Fibroblast of lung (primary cell): Measurements from ENCODE around the gene VAV2. TPM values are rescaled to one million over a fixed set of nuclear protein-coding genes. Genes with fewer than 3 reads are reported as not detected.

Source experiments
- DNase-seq, 2 donors: peaks; one replicate each; pipeline versions ENCODE4 v3.0.0 to v3.0.0-alpha.2; 2010; ENCODE audit warnings: low read depth in 2 of 2
- H2AFZ ChIP-seq: 2 replicates; pipeline ENCODE4 v1.5.1; 2012; ENCODE audit warnings: low read length, control low read depth, inconsistent platforms
- H3K27ac ChIP-seq: 2 replicates; pipeline ENCODE4 v1.5.1; 2011; ENCODE audit warnings: low read length, control low read depth; ENCODE audit not compliant: insufficient read depth
- H3K27me3 ChIP-seq: 2 replicates; pipeline ENCODE4 v1.5.1; 2011; ENCODE audit warnings: mild to moderate bottlenecking, low read length; ENCODE audit not compliant: control insufficient read depth, insufficient read depth
- H3K36me3 ChIP-seq: 2 replicates; pipeline ENCODE4 v1.5.1; 2011; ENCODE audit warnings: low read length; ENCODE audit not compliant: control insufficient read depth, insufficient read depth
- H3K4me1 ChIP-seq: 2 replicates; pipeline ENCODE4 v1.5.1; 2011; ENCODE audit warnings: low read length; ENCODE audit not compliant: control insufficient read depth, insufficient read depth; ENCODE audit errors: extremely low read depth
- H3K4me2 ChIP-seq: 2 replicates; pipeline ENCODE4 v1.5.1; 2011; ENCODE audit warnings: low read length, control low read depth; ENCODE audit not compliant: insufficient read depth; ENCODE audit errors: extremely low read depth
- H3K4me3 ChIP-seq, 4 experiments: fragments of 200-600 bp in 1 of 4; sonication (generic) in 1 of 4; replicated peaks in 1 of 4; 2 replicates each; pipeline ENCODE4 v1.5.1; 2011 to 2016; ENCODE audit warnings: low read length in 4 of 4, low read depth in 3 of 4, mild to moderate bottlenecking in 3 of 4, control low read depth in 2 of 4, inconsistent platforms in 1 of 4, mixed read lengths in 1 of 4; ENCODE audit not compliant: insufficient read depth in 1 of 4; ENCODE audit errors: control extremely low read depth in 1 of 4
- H3K79me2 ChIP-seq: 2 replicates; pipeline ENCODE4 v1.5.1; 2012; ENCODE audit warnings: mild to moderate bottlenecking, low read length, inconsistent platforms; ENCODE audit not compliant: control insufficient read depth, insufficient read depth
- H3K9ac ChIP-seq: 2 replicates; pipeline ENCODE4 v1.5.1; 2011; ENCODE audit warnings: mild to moderate bottlenecking, low read length, control low read depth; ENCODE audit not compliant: insufficient read depth
- H3K9me3 ChIP-seq: 2 replicates; pipeline ENCODE4 v1.5.1; 2012; ENCODE audit warnings: low read depth, low read length; ENCODE audit not compliant: control insufficient read depth, insufficient read depth
- H4K20me1 ChIP-seq: 2 replicates; pipeline ENCODE4 v1.5.1; 2011; ENCODE audit warnings: low read length; ENCODE audit not compliant: control insufficient read depth, insufficient read depth; ENCODE audit errors: extremely low read depth
- EZH2 ChIP-seq: IDR thresholded peaks from 2 replicates; pipeline ENCODE4 v1.5.1; 2012; ENCODE audit warnings: low read length, control low read depth, mild to moderate bottlenecking; ENCODE audit errors: missing control alignments
- polyA plus RNA-seq, 2 donors: library from polyadenylated mRNA; depleted of rRNA in 1 of 2; stranded (reverse) in 1 of 2; unstranded in 1 of 2; fragments of >200 nt; gene quantifications; 2 replicates each; pipeline ENCODE4 v1.2.1, GENCODE V29; 2011 to 2012; ENCODE audit warnings: missing spikeins in 1 of 2
- total RNA-seq: library from RNA; depleted of rRNA; stranded (reverse); fragments of >200 nt; gene quantifications from 2 replicates; pipeline ENCODE4 v1.2.1, GENCODE V29; 2014
- TF ChIP-seq, protein P1 (sequence below), 2 donors: IDR thresholded peaks in 1 of 2; conservative IDR thresholded peaks in 1 of 2; 1 replicate in 1 of 2; 2 replicates in 1 of 2; pipeline ENCODE4 v1.5.1; 2011 to 2012; ENCODE audit warnings: low read length in 2 of 2, control low read depth in 1 of 2, inconsistent platforms in 1 of 2, low read depth in 1 of 2, mild to moderate bottlenecking in 1 of 2

VAV2 gene
- total and polyA plus RNA-seq, 2 donors (not counting 1 experiment from before 2014, with no cell fraction given) = 13.7 to 17.7 TPM

DNA sequence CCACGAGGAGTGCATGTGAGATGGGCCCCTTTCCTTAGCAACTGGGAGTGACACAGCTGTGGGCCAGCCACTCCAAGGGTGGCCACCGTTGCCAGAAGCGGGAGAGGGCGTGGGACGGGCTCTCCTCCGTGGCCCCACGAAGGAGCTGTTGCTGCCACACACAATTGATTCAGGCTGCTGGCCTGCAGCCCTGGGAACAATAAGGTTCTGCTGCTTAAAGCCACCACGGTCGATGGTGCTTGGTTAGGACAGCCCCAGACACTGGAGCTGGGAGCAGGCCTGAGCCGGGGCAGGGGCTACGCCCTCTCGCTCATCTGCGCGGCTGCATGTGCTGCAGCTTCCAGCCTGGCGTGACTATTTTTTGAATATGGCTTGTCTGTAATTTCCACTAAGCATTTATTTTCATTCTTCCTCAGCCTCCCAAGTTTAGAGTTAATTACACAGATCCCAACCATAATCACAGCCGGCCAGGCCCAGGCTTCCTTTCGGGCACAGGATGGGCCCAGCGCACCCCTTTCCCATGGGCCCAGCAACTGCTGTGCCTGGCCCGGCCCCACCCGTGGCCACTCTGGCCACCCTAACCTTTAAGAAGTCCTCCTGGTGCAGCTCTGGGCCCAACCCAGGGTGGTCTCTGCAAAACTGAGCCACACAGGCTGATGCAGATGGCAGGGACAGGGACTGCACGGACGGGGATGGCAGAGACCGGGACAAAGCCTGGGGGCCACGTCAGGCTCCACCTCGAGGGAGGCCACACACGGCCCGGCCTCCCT, 49.7 kb downstream of the VAV2 start:
- H3K9ac ChIP-seq = no peak overlapping the region
- H3K79me2 ChIP-seq = peaks cover 17% of the 10 kb centered on the region
- peaks cover under 1% of the 10 kb centered on the region for H3K36me3 ChIP-seq
- H4K20me1 ChIP-seq = no peaks in the 10 kb centered on the region
- H3K4me2 ChIP-seq = no peak overlapping the region
- no peak overlapping the region for H3K27ac ChIP-seq
- no peaks in the 10 kb centered on the region for H3K27me3 ChIP-seq
- no peak for DNase-seq
- TF ChIP-seq, protein P1, sequence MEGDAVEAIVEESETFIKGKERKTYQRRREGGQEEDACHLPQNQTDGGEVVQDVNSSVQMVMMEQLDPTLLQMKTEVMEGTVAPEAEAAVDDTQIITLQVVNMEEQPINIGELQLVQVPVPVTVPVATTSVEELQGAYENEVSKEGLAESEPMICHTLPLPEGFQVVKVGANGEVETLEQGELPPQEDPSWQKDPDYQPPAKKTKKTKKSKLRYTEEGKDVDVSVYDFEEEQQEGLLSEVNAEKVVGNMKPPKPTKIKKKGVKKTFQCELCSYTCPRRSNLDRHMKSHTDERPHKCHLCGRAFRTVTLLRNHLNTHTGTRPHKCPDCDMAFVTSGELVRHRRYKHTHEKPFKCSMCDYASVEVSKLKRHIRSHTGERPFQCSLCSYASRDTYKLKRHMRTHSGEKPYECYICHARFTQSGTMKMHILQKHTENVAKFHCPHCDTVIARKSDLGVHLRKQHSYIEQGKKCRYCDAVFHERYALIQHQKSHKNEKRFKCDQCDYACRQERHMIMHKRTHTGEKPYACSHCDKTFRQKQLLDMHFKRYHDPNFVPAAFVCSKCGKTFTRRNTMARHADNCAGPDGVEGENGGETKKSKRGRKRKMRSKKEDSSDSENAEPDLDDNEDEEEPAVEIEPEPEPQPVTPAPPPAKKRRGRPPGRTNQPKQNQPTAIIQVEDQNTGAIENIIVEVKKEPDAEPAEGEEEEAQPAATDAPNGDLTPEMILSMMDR (conservative IDR thresholded peaks at IDR 0.05 in 1 of 2, IDR thresholded peaks at IDR 0.05 in 1 of 2; ENCODE audit: low read depth in 1 of 2, low read length in 2 of 2) = no peak
- TF ChIP-seq EZH2 = no peak
- no peak overlapping the region for H2AFZ ChIP-seq
- H3K4me1 ChIP-seq = peaks cover 4% of the 10 kb centered on the region
- no peak overlapping the region for H3K4me3 ChIP-seq
- no peaks in the 10 kb centered on the region for H3K9me3 ChIP-seq

DNA sequence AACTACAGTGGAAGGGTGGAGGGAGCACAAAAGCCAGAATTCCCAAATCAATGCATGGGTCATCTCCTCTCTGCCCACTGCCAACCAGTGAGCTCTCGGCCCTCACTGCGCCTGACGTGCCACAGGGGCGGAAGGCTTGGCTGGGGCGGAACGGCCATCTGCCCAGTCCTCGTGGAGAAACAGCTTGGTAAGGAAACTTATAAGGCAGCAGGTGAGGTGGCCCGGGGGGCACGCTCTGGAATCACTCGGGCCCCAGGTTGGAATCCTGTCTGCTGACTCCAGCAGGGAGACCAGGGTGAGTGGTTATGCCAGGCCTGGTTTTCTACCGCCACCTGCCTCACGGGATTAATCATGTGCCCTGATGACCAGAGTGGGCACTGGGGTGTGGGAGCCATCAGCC, 52.3 kb downstream of the VAV2 start:
- H3K4me2 ChIP-seq = no peak overlapping the region
- no peaks in the 10 kb centered on the region for H4K20me1 ChIP-seq
- TF ChIP-seq, protein P1 (conservative IDR thresholded peaks at IDR 0.05 in 1 of 2, IDR thresholded peaks at IDR 0.05 in 1 of 2; ENCODE audit: low read depth in 1 of 2, low read length in 2 of 2) = no peak
- no peak for TF ChIP-seq EZH2
- no peaks in the 10 kb centered on the region for H3K27me3 ChIP-seq
- H3K4me3 ChIP-seq = no peak overlapping the region
- H3K27ac ChIP-seq = no peak overlapping the region
- no peak overlapping the region for H3K9ac ChIP-seq
- no peak for DNase-seq
- H2AFZ ChIP-seq = no peak overlapping the region
- H3K4me1 ChIP-seq = peaks cover 12% of the 10 kb centered on the region
- H3K36me3 ChIP-seq = peaks cover 5% of the 10 kb centered on the region
- peaks cover 10% of the 10 kb centered on the region for H3K79me2 ChIP-seq
- no peaks in the 10 kb centered on the region for H3K9me3 ChIP-seq

DNA sequence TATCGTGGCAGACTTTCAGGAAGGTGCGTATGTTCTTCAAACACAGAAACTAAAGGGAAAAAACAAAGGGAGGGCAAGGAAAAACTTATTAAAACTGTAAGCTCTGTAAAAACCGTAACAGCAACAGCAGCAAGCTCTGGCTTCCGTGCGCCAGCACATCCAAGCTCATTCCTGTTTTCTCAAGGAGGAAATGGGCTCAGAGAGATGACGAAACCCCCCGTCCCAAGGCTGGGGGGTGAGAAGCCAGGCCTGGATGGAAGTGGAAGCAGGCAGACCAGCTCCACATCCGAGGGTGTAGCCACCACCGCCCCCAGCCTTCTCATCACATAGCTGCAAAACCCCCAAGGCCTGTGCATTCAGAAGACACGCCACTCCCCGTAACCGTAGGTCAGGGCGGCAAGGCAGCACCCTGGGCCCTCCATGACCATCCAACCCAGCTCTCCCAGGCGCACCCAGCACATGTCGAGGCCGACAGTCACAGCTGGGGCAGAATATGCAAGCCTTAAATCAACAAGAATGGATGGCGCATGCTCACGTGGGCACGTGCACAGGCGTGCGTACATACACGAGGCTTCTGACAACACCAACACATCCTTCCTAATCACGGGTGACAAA, 52.8 kb downstream of the VAV2 start:
- Histone ChIP-seq H3K27ac (no peak overlapping the region), H3K36me3 (peaks cover 5% of the 10 kb centered on the region), H3K9me3 (no peaks in the 10 kb centered on the region), H3K79me2 (peaks cover 7% of the 10 kb centered on the region), H3K4me1 (peaks cover 8% of the 10 kb centered on the region), H3K4me2 (no peak overlapping the region), H3K27me3 (no peaks in the 10 kb centered on the region), H4K20me1 (no peaks in the 10 kb centered on the region), H3K4me3 (no peak overlapping the region), H3K9ac (no peak overlapping the region), H2AFZ (no peak overlapping the region)
- no peak for DNase-seq
- TF ChIP-seq, protein P1 (conservative IDR thresholded peaks at IDR 0.05 in 1 of 2, IDR thresholded peaks at IDR 0.05 in 1 of 2; ENCODE audit: low read depth in 1 of 2, low read length in 2 of 2) = no peak
- TF ChIP-seq EZH2 = no peak
